Coronary artery (tissue), 2 donors: ENCODE data around the gene ST3GAL3.

Experiments used
- DNase-seq: peaks from one replicate; pipeline ENCODE4 v3.0.0-alpha.2; 2017; ENCODE audit warnings: low spot score
- H3K27ac ChIP-seq, 2 donors: fragments of 200-600 bp; sonication (generic); one replicate each; pipeline ENCODE4 v1.5.1; 2016 to 2019
- H3K4me3 ChIP-seq: fragments of 200-600 bp; sonication (generic); 2 replicates; pipeline ENCODE4 v1.5.1; 2016; ENCODE audit warnings: mild to moderate bottlenecking, moderate library complexity
- TF ChIP-seq, protein P1 (sequence below): fragments of 200-600 bp; sonication (generic); IDR thresholded peaks from one replicate; pipeline ENCODE4 v1.5.1; 2019; ENCODE audit warnings: antibody characterized with exemption

The ST3GAL3 gene

DNA sequence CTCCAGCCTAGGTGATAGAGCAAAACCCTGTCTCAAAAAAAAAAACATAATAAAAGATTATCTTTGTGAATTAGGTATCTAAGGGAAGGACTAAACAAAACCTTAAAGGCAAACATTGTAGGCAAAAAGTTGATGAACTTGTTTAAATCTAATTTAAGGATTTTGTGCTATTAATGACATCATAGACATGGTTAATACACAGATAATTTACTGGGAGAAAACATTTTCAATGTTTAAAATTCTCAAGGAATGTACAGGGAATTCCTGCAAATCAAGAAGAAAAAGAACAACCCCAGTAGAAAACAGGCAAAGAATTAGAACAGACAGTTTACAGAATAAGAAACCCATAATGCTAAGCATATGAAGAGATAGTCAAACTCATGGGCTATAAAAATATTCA, 47.6 kb downstream of the ST3GAL3 start:
- Histone ChIP-seq H3K27ac (no peak overlapping the region), H3K4me3 (no peak overlapping the region)
- TF ChIP-seq, protein P1, sequence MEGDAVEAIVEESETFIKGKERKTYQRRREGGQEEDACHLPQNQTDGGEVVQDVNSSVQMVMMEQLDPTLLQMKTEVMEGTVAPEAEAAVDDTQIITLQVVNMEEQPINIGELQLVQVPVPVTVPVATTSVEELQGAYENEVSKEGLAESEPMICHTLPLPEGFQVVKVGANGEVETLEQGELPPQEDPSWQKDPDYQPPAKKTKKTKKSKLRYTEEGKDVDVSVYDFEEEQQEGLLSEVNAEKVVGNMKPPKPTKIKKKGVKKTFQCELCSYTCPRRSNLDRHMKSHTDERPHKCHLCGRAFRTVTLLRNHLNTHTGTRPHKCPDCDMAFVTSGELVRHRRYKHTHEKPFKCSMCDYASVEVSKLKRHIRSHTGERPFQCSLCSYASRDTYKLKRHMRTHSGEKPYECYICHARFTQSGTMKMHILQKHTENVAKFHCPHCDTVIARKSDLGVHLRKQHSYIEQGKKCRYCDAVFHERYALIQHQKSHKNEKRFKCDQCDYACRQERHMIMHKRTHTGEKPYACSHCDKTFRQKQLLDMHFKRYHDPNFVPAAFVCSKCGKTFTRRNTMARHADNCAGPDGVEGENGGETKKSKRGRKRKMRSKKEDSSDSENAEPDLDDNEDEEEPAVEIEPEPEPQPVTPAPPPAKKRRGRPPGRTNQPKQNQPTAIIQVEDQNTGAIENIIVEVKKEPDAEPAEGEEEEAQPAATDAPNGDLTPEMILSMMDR = no peak
- no peak for DNase-seq

DNA sequence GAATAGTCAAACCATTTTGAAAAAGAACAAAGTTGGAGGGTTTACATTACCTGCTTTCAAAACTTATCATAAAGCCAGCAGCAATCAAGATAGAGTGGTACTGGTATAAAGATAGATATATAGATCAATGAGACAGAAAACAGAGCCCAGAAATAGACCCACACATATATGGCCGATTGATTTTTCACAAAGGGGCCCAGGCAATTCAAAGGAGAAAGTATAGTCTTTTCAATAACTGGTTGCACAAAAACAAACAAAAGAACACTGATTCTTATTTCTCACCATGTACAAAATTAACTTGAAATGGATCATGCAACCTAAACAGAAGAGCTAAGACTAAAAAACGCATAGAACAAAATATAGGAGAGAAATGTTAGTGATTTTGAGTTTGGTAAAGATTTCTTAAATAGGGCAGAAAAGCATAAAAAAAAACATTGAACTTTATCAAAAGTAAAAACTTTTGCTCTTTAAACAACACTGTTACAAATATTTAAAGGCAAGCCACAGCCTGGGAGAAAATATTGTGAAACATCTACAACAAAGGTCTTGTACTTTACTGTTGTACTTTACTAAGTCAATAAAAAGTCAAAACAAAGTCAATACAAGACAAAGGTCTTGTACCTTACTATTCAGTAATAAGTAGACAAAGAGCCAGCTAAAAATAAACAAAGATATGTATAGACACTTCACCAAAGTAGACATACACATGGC, 50.2 kb downstream of the ST3GAL3 start:
- TF ChIP-seq, protein P1 = no peak

DNA sequence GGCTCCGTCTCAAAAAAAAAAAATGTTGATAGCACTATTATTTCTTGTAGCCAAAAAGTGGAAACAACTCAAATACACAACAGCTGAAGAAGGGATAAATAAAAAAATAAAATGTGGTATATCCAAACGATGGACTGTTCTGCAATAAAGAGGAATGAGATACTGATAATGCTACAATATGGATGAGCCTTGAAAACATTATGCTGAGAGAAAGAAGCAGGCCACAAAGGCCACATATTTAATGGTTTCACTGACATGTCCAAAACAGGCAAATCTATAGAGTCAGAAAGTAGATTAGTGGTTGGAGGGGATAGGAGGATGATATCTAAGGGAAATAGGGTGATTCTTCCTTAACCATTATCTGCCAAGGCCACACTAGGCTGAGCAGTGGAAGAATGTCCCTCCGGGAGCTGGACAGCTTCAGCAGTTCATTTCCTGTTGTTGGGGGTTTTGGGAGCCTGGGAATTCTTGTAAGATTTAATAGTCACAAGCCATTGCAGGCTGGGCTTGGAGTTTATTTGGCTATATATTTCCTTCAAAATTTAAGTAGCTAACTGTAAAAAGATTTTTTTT, 53.5 kb downstream of the ST3GAL3 start:
- DNase-seq = no peak
- TF ChIP-seq, protein P1 = no peak

More for the DNA sequence above, 50.2 kb downstream of the ST3GAL3 start:
- Histone ChIP-seq H3K27ac (no peak overlapping the region), H3K4me3 (no peak overlapping the region)
- DNase-seq = no peak

DNA sequence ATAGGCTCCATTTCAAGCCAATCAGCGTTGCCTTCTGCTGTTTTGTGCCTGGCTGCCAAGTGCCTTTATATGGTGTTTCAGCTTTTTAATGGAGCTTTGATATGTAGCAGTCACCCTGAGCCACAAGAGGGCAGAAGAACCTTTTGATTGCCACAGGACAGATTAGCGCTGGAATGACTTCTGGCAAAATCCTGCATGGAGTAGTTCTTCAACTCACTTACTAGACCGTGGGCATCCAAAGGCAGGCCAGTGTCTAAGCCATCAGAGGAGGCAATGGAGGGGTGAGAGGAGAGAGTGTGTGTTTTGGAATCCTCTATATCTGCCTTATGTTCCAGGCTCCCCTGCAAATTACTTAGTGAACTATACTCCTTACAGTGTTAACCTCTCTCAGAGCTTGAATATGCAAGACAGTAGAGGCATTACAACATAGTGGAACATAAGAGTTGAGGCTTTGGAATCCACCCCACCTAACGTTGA, 56.2 kb downstream of the ST3GAL3 start:
- Histone ChIP-seq H3K27ac (no peak overlapping the region), H3K4me3 (no peak overlapping the region)
- DNase-seq = peak; percentile 76
- TF ChIP-seq, protein P1 = peak; percentile 55

More for the DNA sequence above, 53.5 kb downstream of the ST3GAL3 start:
- Histone ChIP-seq H3K4me3 (no peak overlapping the region), H3K27ac (no peak overlapping the region)

DNA sequence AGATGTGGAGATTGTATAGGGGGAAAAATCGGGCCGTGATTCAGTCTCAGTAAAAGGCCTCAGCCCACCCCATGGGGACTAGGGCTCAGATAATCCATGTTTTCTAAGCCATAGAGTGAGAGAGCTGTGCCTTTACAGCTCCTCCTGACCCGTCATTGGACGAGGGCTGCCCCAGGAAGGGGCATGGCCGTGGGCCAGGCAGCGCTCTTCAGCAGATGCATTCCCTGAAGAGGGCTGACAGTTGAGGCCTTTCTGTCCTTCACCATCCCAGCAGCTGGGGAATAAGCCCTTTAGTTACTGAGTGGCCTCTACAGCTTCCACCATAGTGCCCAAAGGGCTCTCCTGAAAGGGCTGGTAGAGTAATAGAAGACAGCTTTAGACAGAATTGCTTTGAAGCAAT, 57.2 kb downstream of the ST3GAL3 start:
- Histone ChIP-seq H3K27ac (no peak overlapping the region), H3K4me3 (no peak overlapping the region)
- TF ChIP-seq, protein P1 = no peak
- DNase-seq = no peak

DNA sequence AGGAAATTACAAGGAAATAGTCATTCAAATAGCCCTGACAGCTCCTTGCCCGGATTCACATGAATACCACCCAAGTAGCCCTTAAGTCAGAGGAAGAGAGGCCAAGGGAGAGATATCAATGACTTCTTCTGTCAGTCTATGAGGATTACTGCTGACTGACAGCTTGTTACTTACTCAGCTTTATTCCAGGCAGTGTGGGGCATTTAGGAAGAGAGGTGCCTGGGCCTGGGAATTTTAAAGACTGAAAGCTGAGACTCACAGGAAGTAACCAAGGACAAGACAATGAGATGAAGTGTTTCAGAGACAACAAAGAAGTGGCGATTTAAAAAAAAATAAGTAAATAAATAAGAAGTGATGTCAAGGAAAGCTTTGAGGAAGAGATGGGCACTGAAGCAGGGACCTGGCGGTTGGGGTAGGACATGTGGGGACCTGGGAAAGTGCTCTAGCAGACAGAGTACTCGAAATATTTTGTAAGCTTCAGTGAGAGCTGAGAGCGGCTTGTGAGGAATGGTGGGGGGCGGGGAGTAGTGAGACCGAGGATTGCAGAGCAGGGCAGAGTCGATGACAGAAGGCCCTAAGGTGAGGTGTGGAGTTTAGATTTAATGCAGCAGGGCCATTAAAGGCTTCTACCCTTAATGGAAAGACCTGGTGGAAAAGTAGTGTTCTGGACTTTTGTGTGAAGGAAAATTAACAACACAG, 58.9 kb downstream of the ST3GAL3 start:
- DNase-seq = no peak
- TF ChIP-seq, protein P1 = no peak
- H3K4me3 ChIP-seq = no peak overlapping the region
- no peak overlapping the region for H3K27ac ChIP-seq
